Measurements from ENCODE around the gene ANKRD27. TPM values are rescaled to one million over a fixed set of nuclear protein-coding genes. Genes with fewer than 3 reads are reported as not detected.
"Not testable (repeated sequence)": the region's sequence is repeated elsewhere in the genome, so short reads cannot be mapped to it uniquely, and the experiment has no call there.

The ANKRD27 gene
- total RNA-seq, 1 donor from 2014 or later: 37.0 TPM

- no peak overlapping the region for H3K4me3 Mint-ChIP-seq
- TF ChIP-seq, protein P1, sequence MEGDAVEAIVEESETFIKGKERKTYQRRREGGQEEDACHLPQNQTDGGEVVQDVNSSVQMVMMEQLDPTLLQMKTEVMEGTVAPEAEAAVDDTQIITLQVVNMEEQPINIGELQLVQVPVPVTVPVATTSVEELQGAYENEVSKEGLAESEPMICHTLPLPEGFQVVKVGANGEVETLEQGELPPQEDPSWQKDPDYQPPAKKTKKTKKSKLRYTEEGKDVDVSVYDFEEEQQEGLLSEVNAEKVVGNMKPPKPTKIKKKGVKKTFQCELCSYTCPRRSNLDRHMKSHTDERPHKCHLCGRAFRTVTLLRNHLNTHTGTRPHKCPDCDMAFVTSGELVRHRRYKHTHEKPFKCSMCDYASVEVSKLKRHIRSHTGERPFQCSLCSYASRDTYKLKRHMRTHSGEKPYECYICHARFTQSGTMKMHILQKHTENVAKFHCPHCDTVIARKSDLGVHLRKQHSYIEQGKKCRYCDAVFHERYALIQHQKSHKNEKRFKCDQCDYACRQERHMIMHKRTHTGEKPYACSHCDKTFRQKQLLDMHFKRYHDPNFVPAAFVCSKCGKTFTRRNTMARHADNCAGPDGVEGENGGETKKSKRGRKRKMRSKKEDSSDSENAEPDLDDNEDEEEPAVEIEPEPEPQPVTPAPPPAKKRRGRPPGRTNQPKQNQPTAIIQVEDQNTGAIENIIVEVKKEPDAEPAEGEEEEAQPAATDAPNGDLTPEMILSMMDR (conservative IDR thresholded peaks at IDR 0.05): no peak
- H3K27ac Mint-ChIP-seq: no peak overlapping the region
- H3K36me3 Mint-ChIP-seq: no peaks in the 10 kb centered on the region
- no peaks in the 10 kb centered on the region for H3K27me3 Mint-ChIP-seq
- DNase-seq (ENCODE audit: extremely low spot score, unreplicated experiment): no peak
- H3K9me3 Mint-ChIP-seq: no peaks in the 10 kb centered on the region
- H3K4me1 Mint-ChIP-seq (ENCODE audit: unreplicated experiment): no peaks in the 10 kb centered on the region
Measured at GRCh38 chr19:32662186-32662585, 12.8 kb downstream of the ANKRD27 start.

- Mint-ChIP-seq H3K27me3 (no peaks in the 10 kb centered on the region), H3K36me3 (no peaks in the 10 kb centered on the region), H3K4me1 (ENCODE audit: unreplicated experiment) (no peaks in the 10 kb centered on the region), H3K4me3 (no peak overlapping the region), H3K27ac (no peak overlapping the region), H3K9me3 (no peaks in the 10 kb centered on the region)
- no peak for DNase-seq (ENCODE audit: extremely low spot score, unreplicated experiment)
- TF ChIP-seq, protein P1 (conservative IDR thresholded peaks at IDR 0.05): no peak
Measured at GRCh38 chr19:32661318-32661717, 13.7 kb downstream of the ANKRD27 start.

DNA sequence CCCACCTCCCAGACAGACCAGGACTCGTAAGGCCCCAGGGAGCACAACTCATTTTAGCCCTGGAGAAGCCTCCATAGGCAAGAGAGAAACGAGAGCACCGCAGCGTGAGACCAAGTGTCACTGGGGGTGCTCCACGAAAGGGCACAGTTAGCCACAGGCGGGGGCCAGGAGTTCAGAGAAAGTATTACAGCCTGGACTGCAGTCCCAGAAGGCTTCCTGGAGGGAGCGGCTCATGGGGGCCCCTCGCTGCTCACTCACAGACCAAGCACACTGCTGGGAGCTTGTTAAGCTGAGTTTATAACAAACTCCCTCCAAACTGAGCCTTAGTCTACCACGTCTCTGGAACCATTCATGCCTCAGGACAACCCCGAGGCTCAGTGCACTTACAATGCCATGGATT is 16.5 kb downstream of the ANKRD27 start:
- DNase-seq (ENCODE audit: extremely low spot score, unreplicated experiment): no peak
- H3K9me3 Mint-ChIP-seq: no peaks in the 10 kb centered on the region
- H3K36me3 Mint-ChIP-seq: no peaks in the 10 kb centered on the region
- H3K4me3 Mint-ChIP-seq: no peak overlapping the region
- H3K4me1 Mint-ChIP-seq (ENCODE audit: unreplicated experiment): no peaks in the 10 kb centered on the region
- no peak overlapping the region for H3K27ac Mint-ChIP-seq
- TF ChIP-seq, protein P1 (conservative IDR thresholded peaks at IDR 0.05): no peak
- H3K27me3 Mint-ChIP-seq: no peaks in the 10 kb centered on the region

DNA sequence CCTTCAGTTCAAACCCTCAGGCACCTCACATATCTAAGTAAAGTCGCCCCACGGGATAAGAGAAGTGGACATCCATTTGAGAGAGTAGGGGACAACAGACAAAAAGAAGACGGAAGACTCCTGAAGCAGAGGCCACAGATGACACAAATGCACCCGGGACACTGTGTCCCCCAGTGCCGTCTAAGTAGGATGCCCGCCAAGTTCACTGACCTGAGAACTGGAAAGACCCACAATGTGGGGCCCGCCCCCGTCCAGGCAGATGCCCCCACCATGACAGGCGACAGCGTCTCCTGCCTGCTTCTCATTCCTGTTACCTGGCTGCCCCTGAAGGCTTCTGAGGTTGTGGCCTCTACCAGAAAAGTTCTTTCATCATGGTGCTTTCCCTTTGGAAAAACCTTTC is 16.9 kb downstream of the ANKRD27 start:
- no peak for DNase-seq (ENCODE audit: extremely low spot score, unreplicated experiment)
- no peaks in the 10 kb centered on the region for H3K4me1 Mint-ChIP-seq (ENCODE audit: unreplicated experiment)
- TF ChIP-seq, protein P1 (conservative IDR thresholded peaks at IDR 0.05): no peak
- H3K36me3 Mint-ChIP-seq: no peaks in the 10 kb centered on the region
- no peak overlapping the region for H3K27ac Mint-ChIP-seq
- H3K4me3 Mint-ChIP-seq: no peak overlapping the region
- H3K9me3 Mint-ChIP-seq: no peaks in the 10 kb centered on the region
- H3K27me3 Mint-ChIP-seq: no peaks in the 10 kb centered on the region

GRCh38 chr19:32656379-32656778 is 18.6 kb downstream of the ANKRD27 start:
- not testable (repeated sequence) for H3K36me3 Mint-ChIP-seq; H3K4me3 Mint-ChIP-seq; H3K4me1 Mint-ChIP-seq (ENCODE audit: unreplicated experiment); H3K27ac Mint-ChIP-seq; DNase-seq (ENCODE audit: extremely low spot score, unreplicated experiment); H3K27me3 Mint-ChIP-seq; H3K9me3 Mint-ChIP-seq

DNA sequence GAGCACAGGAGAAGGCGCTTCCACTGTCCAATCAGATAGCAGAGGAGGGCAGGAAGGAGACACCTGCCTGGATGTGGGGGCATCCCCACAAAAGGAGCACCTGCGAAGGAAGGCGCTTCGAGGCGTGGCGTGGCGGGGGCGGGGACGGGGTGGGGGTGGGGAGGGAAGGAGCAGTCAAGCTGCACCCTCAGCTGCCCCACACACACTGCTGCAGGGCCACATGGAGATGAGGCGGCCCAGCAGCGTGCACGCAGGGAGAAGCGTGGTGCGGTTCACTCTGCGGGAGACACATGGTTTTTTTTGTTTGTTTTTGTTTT is 21.4 kb downstream of the ANKRD27 start:
- Mint-ChIP-seq H3K27ac (no peak overlapping the region), H3K4me3 (peak overlapping the region; percentile 28), H3K4me1 (ENCODE audit: unreplicated experiment) (peaks cover 6% of the 10 kb centered on the region), H3K9me3 (no peaks in the 10 kb centered on the region), H3K27me3 (no peaks in the 10 kb centered on the region), H3K36me3 (peaks cover 8% of the 10 kb centered on the region)
- DNase-seq (ENCODE audit: extremely low spot score, unreplicated experiment): no peak
- TF ChIP-seq, protein P1 (conservative IDR thresholded peaks at IDR 0.05): no peak

All from type B pancreatic cell (in vitro differentiated cells).